ENCODE results near the gene LACRT. TPM values are rescaled to one million over a fixed set of nuclear protein-coding genes. Genes with fewer than 3 reads are reported as not detected.

Gene LACRT
- total and polyA plus RNA-seq, 2 donors (not counting 3 experiments of a cell fraction or from before 2014, with no cell fraction given) = not detected

- FAIRE-seq = peak; percentile 88
- BruUV-seq (replicated peaks) = no TSS peak
- H3K9ac ChIP-seq (replicated peaks; ENCODE audit: extremely low read depth, insufficient read depth, low read length) = no peak overlapping the region
- H3K4me3 ChIP-seq (replicated peaks in 1 of 3; ENCODE audit: insufficient read depth in 1 of 3, low read depth in 1 of 3, low read length in 3 of 3) = no peak overlapping the region
- H2AFZ ChIP-seq (ENCODE audit: low read depth, low read length) = no peak overlapping the region
- POLR2A ChIA-PET = no interaction called here
- H4K20me1 ChIP-seq (replicated peaks; ENCODE audit: control insufficient read depth, extremely low read depth, insufficient read depth, low read length) = no peaks in the 10 kb centered on the region
- no peaks in the 10 kb centered on the region for H3K9me3 ChIP-seq (replicated peaks; ENCODE audit: control insufficient read depth, insufficient read depth, low read length)
- CTCF ChIA-PET = interaction anchor here (1.5 kb wide), 1 partner anchor 13 kb away, joined by 4 read pairs; no protein-coding TSS in a partner anchor
- no peaks in the 10 kb centered on the region for H3K79me2 ChIP-seq (ENCODE audit: control insufficient read depth, insufficient read depth, low read length)
- no peaks in the 10 kb centered on the region for H3K4me1 ChIP-seq (ENCODE audit: control insufficient read depth, extremely low read depth, insufficient read depth, low read length)
- peak; percentile 67 for DNase-seq (ENCODE audit: low read depth, low spot score)
- no peak for TF ChIP-seq POLR2A (IDR thresholded peaks at IDR 0.05; ENCODE audit: low read depth, low read length)
- TF ChIP-seq, protein P1, sequence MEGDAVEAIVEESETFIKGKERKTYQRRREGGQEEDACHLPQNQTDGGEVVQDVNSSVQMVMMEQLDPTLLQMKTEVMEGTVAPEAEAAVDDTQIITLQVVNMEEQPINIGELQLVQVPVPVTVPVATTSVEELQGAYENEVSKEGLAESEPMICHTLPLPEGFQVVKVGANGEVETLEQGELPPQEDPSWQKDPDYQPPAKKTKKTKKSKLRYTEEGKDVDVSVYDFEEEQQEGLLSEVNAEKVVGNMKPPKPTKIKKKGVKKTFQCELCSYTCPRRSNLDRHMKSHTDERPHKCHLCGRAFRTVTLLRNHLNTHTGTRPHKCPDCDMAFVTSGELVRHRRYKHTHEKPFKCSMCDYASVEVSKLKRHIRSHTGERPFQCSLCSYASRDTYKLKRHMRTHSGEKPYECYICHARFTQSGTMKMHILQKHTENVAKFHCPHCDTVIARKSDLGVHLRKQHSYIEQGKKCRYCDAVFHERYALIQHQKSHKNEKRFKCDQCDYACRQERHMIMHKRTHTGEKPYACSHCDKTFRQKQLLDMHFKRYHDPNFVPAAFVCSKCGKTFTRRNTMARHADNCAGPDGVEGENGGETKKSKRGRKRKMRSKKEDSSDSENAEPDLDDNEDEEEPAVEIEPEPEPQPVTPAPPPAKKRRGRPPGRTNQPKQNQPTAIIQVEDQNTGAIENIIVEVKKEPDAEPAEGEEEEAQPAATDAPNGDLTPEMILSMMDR (IDR thresholded peaks at IDR 0.05; ENCODE audit: extremely low read depth in 1 of 2, insufficient read depth in 1 of 2, low read depth in 1 of 2, low read length in 2 of 2) = peak; percentile 80 to 83
- dilution Hi-C loops (cut with MboI; ENCODE audit: extremely low pct_ligation_motif_present, low sequenced_read_pairs) = no loop called here
- peaks cover 2 to 5% of the 10 kb centered on the region in 2 experiments for H3K27me3 ChIP-seq (ENCODE audit: control insufficient read depth in 2 of 2, insufficient read depth in 2 of 2, low read length in 2 of 2)
- H3K36me3 ChIP-seq (ENCODE audit: control insufficient read depth in 2 of 2, extremely low read depth in 1 of 2, insufficient read depth in 2 of 2, low read length in 2 of 2) = no peaks in the 10 kb centered on the region
- H3K9me1 ChIP-seq (replicated peaks; ENCODE audit: control insufficient read depth, extremely low read depth, insufficient read depth, low read length) = no peaks in the 10 kb centered on the region
- H3K27ac ChIP-seq (ENCODE audit: insufficient read depth, low read depth, low read length) = no peak overlapping the region
- H3K4me2 ChIP-seq (ENCODE audit: insufficient read depth, low read length) = no peak overlapping the region
- intact Hi-C loops (cut with micrococcal nuclease) = no loop called here
Measured at GRCh38 chr12:54603173-54603814, 31.4 kb downstream of the LACRT start.

DNA sequence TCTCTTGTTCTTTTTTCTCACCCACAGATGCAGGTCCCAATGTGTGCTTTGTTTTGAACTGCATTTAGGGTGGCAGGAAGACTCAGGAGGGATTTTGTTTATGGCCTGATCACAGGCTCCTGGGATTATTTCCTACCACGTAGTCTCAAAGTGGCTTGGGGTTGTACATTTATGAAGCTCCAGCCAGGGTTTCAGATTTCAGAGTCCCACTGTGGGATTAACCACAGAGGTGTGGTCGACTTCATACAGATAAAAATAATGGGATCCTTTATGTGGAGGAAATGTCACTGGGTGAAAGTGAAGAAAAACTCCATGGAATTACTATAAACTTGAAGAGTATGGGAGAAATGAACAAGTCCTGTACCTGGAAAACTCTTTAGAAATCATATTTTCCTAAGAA is 32.0 kb downstream of the LACRT start:
- H3K27me3 ChIP-seq (ENCODE audit: control insufficient read depth in 2 of 2, insufficient read depth in 2 of 2, low read length in 2 of 2) = peaks cover 5 to 8% of the 10 kb centered on the region in 2 experiments
- TF ChIP-seq GATA2 (IDR thresholded peaks at IDR 0.05; ENCODE audit: insufficient read depth, insufficient read length, low read depth, low read length) (no peak), MAX (IDR thresholded peaks at IDR 0.05; ENCODE audit: insufficient read depth, insufficient read length) (no peak), MYC (IDR thresholded peaks at IDR 0.05; ENCODE audit: low read depth, low read length) (no peak), FOS (IDR thresholded peaks at IDR 0.05; ENCODE audit: borderline replicate concordance, insufficient read depth, low read length) (no peak), POLR2A (IDR thresholded peaks at IDR 0.05; ENCODE audit: low read depth, low read length) (no peak), EZH2 (IDR thresholded peaks at IDR 0.05; ENCODE audit: borderline replicate concordance, low read depth, low read length, severe bottlenecking) (no peak), POLR2AphosphoS5 (IDR thresholded peaks at IDR 0.05; ENCODE audit: insufficient read depth, low read depth, low read length) (no peak), JUN (IDR thresholded peaks at IDR 0.05; ENCODE audit: borderline replicate concordance, insufficient read depth, insufficient read length, low read depth) (no peak)
- TF ChIP-seq, protein P1 (IDR thresholded peaks at IDR 0.05; ENCODE audit: extremely low read depth in 1 of 2, insufficient read depth in 1 of 2, low read depth in 1 of 2, low read length in 2 of 2) = no peak
- no peaks in the 10 kb centered on the region for H3K79me2 ChIP-seq (ENCODE audit: control insufficient read depth, insufficient read depth, low read length)
- CTCF ChIA-PET = interaction anchor here (1.2 to 1.3 kb wide), 2 partner anchors 19 to 23 kb away, joined by 3 to 5 read pairs; no protein-coding TSS in a partner anchor
- no peak overlapping the region for H3K27ac ChIP-seq (ENCODE audit: insufficient read depth, low read depth, low read length)
- no peaks in the 10 kb centered on the region for H4K20me1 ChIP-seq (replicated peaks; ENCODE audit: control insufficient read depth, extremely low read depth, insufficient read depth, low read length)
- no peaks in the 10 kb centered on the region for H3K4me1 ChIP-seq (ENCODE audit: control insufficient read depth, extremely low read depth, insufficient read depth, low read length)
- FAIRE-seq (no peak), DNase-seq (ENCODE audit: low read depth, low spot score) (no peak)
- H3K9me3 ChIP-seq (replicated peaks; ENCODE audit: control insufficient read depth, insufficient read depth, low read length) = no peaks in the 10 kb centered on the region
- H3K9me1 ChIP-seq (replicated peaks; ENCODE audit: control insufficient read depth, extremely low read depth, insufficient read depth, low read length) = no peaks in the 10 kb centered on the region
- no TSS peak for BruUV-seq (replicated peaks)
- intact Hi-C loops (cut with micrococcal nuclease) (no loop called here), dilution Hi-C loops (cut with MboI; ENCODE audit: extremely low pct_ligation_motif_present, low sequenced_read_pairs) (no loop called here)
- H3K4me2 ChIP-seq (ENCODE audit: insufficient read depth, low read length) = no peak overlapping the region
- no peak overlapping the region for H3K9ac ChIP-seq (replicated peaks; ENCODE audit: extremely low read depth, insufficient read depth, low read length)
- no peaks in the 10 kb centered on the region for H3K36me3 ChIP-seq (ENCODE audit: control insufficient read depth in 2 of 2, extremely low read depth in 1 of 2, insufficient read depth in 2 of 2, low read length in 2 of 2)
- H2AFZ ChIP-seq (ENCODE audit: low read depth, low read length) = no peak overlapping the region
- POLR2A ChIA-PET = no interaction called here
- no peak overlapping the region for H3K4me3 ChIP-seq (replicated peaks in 1 of 3; ENCODE audit: insufficient read depth in 1 of 3, low read depth in 1 of 3, low read length in 3 of 3)

All from endothelial cell of umbilical vein (primary cell).